Superior temporal gyrus (tissue), 1 donor: ENCODE measurements around the gene NKTR.

Experiments used
- DNase-seq: peaks from one replicate; pipeline ENCODE4 v3.0.0-alpha.2; 2016; ENCODE audit errors: extremely low spot score

The NKTR gene

GRCh38 chr3:42662037-42662812 is 61.7 kb downstream of the NKTR start:
- DNase-seq: no peak

GRCh38 chr3:42662813-42663535 is 62.5 kb downstream of the NKTR start:
- no peak for DNase-seq

DNA sequence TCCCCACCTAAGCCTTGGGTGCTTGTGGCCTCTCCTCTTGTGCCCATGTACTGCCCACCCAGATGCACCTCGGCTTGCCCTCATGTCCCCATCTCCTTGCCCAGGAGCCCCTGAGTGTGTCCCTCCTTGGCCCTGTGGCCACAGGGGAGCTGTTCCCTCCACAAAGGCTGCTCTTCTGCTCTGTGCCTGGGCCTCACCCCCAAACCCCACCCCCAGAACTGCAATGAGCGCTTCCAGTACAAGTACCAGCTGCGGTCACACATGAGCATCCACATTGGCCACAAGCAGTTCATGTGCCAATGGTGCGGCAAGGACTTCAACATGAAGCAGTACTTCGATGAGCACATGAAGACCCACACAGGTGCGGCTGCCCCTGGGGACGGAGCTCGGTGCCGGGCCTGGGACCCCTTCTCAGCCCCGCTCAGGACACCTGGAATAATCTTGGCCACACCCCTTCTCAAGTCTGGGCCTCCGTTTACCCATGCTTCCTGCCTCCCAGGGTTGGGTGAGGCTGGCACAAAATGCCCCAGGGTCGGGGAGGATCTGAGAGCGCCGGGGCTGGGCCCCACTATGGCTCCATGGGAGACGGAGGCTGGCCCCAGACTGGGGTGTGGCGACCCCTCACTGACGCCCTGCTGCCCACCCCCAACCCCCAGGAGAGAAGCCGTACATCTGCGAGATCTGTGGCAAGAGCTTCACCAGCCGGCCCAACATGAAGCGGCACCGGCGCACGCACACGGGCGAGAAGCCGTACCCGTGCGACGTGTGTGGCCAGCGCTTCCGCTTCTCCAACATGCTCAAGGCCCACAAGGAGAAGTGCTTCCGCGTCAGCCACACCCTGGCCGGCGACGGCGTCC is 63.3 kb downstream of the NKTR start:
- DNase-seq: no peak

DNA sequence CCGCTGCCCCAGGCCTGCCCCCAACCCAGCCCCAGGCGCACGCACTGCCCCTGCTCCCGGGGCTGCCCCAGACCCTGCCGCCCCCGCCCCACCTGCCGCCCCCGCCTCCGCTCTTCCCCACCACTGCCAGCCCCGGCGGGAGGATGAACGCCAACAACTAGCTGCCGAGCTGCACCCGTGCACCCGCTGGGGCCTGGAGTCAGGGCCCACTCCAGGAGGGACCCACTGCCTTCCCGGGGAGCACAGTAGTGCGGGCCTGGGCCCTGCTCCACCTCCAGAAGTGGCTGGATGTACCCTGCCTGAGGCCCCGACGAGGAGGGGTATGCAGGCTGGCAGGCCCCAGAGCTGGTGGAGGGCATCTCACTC is 63.9 kb downstream of the NKTR start:
- no peak for DNase-seq

GRCh38 chr3:42665050-42665878 is 64.8 kb downstream of the NKTR start:
- no peak for DNase-seq

DNA sequence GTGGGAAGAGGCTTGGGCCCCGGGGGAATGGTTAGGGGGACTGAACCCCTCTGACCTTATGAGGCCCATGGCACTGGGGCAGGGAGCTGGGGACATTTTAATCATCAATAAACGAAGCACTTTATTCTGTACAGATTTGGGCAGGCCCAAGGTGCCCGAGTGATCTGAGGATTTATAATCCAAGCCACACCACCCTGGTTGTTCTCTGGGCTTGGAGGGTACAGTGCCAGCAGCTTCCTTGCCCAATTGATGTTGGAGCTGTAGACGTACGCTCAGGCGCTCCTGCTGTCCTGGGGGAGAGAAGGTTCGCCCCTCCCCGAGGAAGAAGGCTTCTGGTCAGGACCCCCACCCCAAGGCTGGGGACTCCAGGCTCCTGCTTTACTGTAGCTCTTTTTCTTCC is 65.5 kb downstream of the NKTR start:
- no peak for DNase-seq

GRCh38 chr3:42666577-42666998 is 66.1 kb downstream of the NKTR start:
- DNase-seq: no peak

DNA sequence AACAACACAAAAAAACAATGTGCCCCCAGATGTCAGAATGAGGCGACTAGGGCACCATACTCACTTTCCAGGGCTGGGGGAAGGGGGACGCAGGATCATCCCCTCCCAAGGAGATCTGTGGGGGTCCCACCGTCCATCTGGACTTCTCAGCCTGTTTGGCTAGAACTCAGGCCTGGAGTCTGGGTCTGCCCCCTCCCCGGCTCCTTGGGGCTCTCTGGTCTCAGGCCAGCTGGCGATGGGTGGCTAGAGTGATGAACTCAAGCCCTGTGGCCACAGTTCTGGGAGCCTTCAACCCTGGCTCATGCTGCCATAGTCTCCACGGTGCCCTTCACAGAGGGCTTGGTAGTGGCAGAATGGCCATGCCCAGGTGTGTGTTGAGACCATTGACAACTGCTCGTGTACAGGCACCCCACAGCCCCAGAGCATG is 66.6 kb downstream of the NKTR start:
- no peak for DNase-seq

- no peak for DNase-seq
These were observed 67.3 kb downstream of the NKTR start for GRCh38 chr3:42667523-42668412.

DNA sequence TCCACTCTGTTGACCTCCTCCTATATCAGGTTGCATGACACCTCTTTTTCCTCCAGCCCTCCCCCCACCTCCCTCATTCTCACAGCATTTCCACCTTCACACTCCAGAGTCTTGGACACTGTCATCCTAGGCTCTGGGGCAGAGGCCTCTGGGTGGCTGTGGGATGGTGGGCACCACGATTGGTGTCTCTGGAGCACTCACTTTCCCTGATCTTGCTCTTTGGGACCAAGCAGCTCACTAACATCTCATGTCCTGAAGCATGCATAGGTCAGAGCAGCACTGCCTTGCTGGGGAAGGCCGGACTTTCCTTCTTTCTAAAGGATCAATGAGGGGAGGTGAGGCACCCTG is 67.9 kb downstream of the NKTR start:
- no peak for DNase-seq

GRCh38 chr3:42668793-42669217 is 68.3 kb downstream of the NKTR start:
- DNase-seq: no peak

- DNase-seq: no peak
These were observed 69.6 kb downstream of the NKTR start for GRCh38 chr3:42670051-42670576.

GRCh38 chr3:42670670-42671069 is 70.2 kb downstream of the NKTR start:
- DNase-seq: no peak

DNA sequence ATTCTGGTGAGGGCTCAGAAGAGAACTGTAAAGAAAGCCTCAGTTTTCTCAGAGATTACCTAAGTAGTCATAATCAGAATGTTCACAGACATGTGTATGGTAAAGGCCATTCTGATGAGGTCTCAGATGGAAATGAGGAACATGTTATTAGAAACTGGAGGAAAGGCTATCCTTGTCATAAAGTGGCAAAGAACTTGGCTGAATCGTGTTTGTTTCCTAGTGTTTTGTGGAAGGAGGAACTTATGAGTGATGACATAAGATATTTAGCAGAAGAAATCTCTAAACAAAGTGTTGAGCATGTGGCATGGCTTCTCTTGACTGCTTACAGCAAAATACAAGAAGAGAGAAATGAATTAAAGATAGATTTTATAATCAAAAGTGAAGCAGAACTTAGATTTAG is 72.0 kb downstream of the NKTR start:
- no peak for DNase-seq

GRCh38 chr3:42673082-42673481 is 72.6 kb downstream of the NKTR start:
- DNase-seq: no peak

GRCh38 chr3:42674146-42674545 is 73.7 kb downstream of the NKTR start:
- no peak for DNase-seq

GRCh38 chr3:42675909-42676308 is 75.4 kb downstream of the NKTR start:
- DNase-seq: no peak

GRCh38 chr3:42678447-42678846 is 78.0 kb downstream of the NKTR start:
- DNase-seq: no peak

- no peak for DNase-seq
These were observed 79.8 kb downstream of the NKTR start for GRCh38 chr3:42680271-42680670.

- no peak for DNase-seq
These were observed 80.3 kb downstream of the NKTR start for GRCh38 chr3:42680806-42681205.
